ENCODE data around the gene OR2A1. TPM values are rescaled to one million over a fixed set of nuclear protein-coding genes. Genes with fewer than 3 reads are reported as not detected.
"Not testable (repeated sequence)": the region's sequence is repeated elsewhere in the genome, so short reads cannot be mapped to it uniquely, and the experiment has no call there.

Gene OR2A1
- polyA plus RNA-seq, 1 of the 3 experiments (the other 2 are of a cell fraction) = not detected

DNA sequence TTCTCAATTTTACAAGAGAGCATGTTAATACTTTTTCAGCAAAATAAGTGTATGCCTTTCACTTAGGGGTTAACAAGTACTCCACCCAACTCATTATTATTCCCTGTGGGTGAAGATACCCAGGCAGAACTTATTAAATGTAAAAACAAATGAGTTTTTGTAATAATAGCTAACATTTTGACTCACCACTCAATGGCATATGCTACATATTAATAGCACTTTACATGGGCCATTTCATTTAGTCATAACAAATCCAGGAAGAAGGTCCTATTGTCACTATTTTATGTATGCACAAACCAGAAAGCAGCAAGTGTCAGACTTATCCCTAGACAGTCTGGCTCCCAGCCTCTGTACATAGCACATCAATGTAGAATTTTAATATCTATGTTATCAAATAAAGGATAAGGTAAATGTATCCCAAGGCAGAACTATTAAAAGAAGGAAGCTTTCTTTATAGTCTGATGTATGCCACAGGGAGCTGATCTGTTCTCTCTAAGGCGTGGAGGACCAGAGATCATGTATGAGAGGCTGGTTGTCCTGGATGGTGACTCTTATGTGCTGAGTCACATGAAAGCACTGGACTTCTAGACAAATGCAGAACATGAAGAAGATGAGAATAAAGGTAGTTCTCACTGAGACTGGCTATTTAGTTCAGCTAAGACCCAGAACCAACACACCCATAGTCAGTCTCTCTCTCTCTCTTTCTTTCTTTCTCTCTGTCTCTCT lies 9.5 kb upstream of the OR2A1 start:
- H3K9me2 ChIP-seq; H3K27ac ChIP-seq (ENCODE audit: low read depth in 2 of 2, low read length in 1 of 2); CTCF ChIA-PET; H3K27me3 ChIP-seq (ENCODE audit: insufficient read depth); H3K36me3 ChIP-seq (replicated peaks in 1 of 2; ENCODE audit: control insufficient read depth in 1 of 2, insufficient read depth in 2 of 2, low read length in 1 of 2); H2AFZ ChIP-seq (ENCODE audit: low read depth); H3K9me3 ChIP-seq; DNase-seq; H3K79me2 ChIP-seq (ENCODE audit: insufficient read depth); H3K9ac ChIP-seq; H4K20me1 ChIP-seq (ENCODE audit: insufficient read depth); H3K4me2 ChIP-seq; POLR2A ChIA-PET; H3F3A ChIP-seq (replicated peaks; ENCODE audit: insufficient read depth); H3K4me1 ChIP-seq (ENCODE audit: control insufficient read depth in 1 of 2, insufficient read depth in 2 of 2, low read depth in 1 of 2, low read length in 1 of 2); H3K4me3 ChIP-seq (ENCODE audit: low read depth in 2 of 2, low read length in 1 of 2): not testable (repeated sequence)
- WGBS (ENCODE audit: low lambda C conversion rate) = no CpG with 5 or more reads among the region's 1 CpG

DNA sequence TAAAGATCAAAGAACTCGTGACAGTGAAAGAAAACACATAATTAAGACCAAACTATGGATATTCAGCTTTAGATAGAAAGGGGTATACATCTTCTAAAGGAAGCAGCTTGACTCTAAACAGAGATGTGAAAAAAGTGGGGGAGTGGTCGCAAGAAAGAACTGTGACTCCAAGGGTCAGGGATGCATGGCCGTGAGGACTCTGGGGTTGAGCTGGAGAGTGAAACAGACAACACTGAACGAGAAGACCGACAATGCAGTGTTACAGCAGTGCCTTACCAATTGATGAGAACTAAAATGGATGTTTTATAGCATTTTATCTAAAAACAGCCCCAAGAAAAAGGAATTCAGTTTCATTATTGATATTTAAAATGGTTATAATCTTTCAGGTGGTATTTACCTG lies 8.6 kb upstream of the OR2A1 start:
- DNase-seq; H2AFZ ChIP-seq (ENCODE audit: low read depth); H3K27ac ChIP-seq (ENCODE audit: low read depth in 2 of 2, low read length in 1 of 2); CTCF ChIA-PET; H3K4me3 ChIP-seq (ENCODE audit: low read depth in 2 of 2, low read length in 1 of 2); H3K27me3 ChIP-seq (ENCODE audit: insufficient read depth); H4K20me1 ChIP-seq (ENCODE audit: insufficient read depth); POLR2A ChIA-PET; H3K79me2 ChIP-seq (ENCODE audit: insufficient read depth); H3K9me3 ChIP-seq; H3K9me2 ChIP-seq; H3K36me3 ChIP-seq (replicated peaks in 1 of 2; ENCODE audit: control insufficient read depth in 1 of 2, insufficient read depth in 2 of 2, low read length in 1 of 2); H3F3A ChIP-seq (replicated peaks; ENCODE audit: insufficient read depth); H3K4me2 ChIP-seq; H3K4me1 ChIP-seq (ENCODE audit: control insufficient read depth in 1 of 2, insufficient read depth in 2 of 2, low read depth in 1 of 2, low read length in 1 of 2); H3K9ac ChIP-seq: not testable (repeated sequence)
- no CpG with 5 or more reads among the region's 5 CpGs for WGBS (ENCODE audit: low lambda C conversion rate)

DNA sequence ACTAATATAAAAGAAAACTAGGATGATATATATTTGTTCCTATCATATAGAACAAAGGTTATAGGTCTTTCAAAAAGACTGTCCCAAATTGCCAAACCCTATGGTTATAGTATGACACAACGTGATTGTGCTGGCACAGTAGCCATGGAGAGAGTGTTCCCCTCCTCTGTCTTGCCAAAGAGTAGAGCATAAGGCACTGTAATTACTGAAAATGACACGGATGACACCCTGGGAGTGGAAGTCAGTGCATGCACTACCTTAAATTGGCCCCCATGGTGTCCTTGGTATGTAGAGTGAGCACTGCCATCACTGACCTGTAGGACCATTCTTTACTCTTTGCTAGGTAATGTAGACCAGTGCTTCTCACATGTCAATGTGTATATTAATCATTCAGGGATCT lies 7.1 kb upstream of the OR2A1 start:
- H3K79me2 ChIP-seq (ENCODE audit: insufficient read depth); POLR2A ChIA-PET; H3K27me3 ChIP-seq (ENCODE audit: insufficient read depth); H3K27ac ChIP-seq (ENCODE audit: low read depth in 2 of 2, low read length in 1 of 2); DNase-seq; H3K36me3 ChIP-seq (replicated peaks in 1 of 2; ENCODE audit: control insufficient read depth in 1 of 2, insufficient read depth in 2 of 2, low read length in 1 of 2); H3K4me1 ChIP-seq (ENCODE audit: control insufficient read depth in 1 of 2, insufficient read depth in 2 of 2, low read depth in 1 of 2, low read length in 1 of 2); H3K9me3 ChIP-seq; H3K9ac ChIP-seq; H2AFZ ChIP-seq (ENCODE audit: low read depth); H3K4me2 ChIP-seq; H3K4me3 ChIP-seq (ENCODE audit: low read depth in 2 of 2, low read length in 1 of 2); H3K9me2 ChIP-seq; H3F3A ChIP-seq (replicated peaks; ENCODE audit: insufficient read depth); CTCF ChIA-PET; H4K20me1 ChIP-seq (ENCODE audit: insufficient read depth): not testable (repeated sequence)
- no CpG with 5 or more reads among the region's 2 CpGs for WGBS (ENCODE audit: low lambda C conversion rate)

DNA sequence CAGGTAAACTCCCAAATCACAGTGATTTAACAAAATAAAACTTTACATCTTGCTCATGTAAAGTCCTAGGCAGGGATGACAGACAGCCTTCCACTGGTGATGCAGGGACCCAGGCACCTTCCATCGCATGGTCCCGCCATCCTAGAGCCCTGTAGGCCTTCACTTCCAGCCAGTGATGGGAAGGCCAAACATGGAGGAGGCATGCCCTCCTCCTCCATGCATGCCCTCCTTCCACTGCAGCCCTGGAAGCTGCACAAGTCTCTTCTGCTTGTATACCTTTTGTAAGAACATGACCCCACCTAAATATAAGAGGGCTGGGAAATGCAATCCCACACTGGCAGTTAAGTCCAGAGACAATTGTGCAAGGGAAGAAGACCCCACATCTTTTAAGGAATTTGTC lies 2.5 kb upstream of the OR2A1 start:
- H3K9me2 ChIP-seq; CTCF ChIA-PET; H3K9ac ChIP-seq; H3K4me3 ChIP-seq (ENCODE audit: low read depth in 2 of 2, low read length in 1 of 2); H3K27me3 ChIP-seq (ENCODE audit: insufficient read depth); H3K4me2 ChIP-seq; H3K36me3 ChIP-seq (replicated peaks in 1 of 2; ENCODE audit: control insufficient read depth in 1 of 2, insufficient read depth in 2 of 2, low read length in 1 of 2); H3F3A ChIP-seq (replicated peaks; ENCODE audit: insufficient read depth); H3K79me2 ChIP-seq (ENCODE audit: insufficient read depth); H2AFZ ChIP-seq (ENCODE audit: low read depth); H3K4me1 ChIP-seq (ENCODE audit: control insufficient read depth in 1 of 2, insufficient read depth in 2 of 2, low read depth in 1 of 2, low read length in 1 of 2); H3K27ac ChIP-seq (ENCODE audit: low read depth in 2 of 2, low read length in 1 of 2); DNase-seq; H4K20me1 ChIP-seq (ENCODE audit: insufficient read depth); POLR2A ChIA-PET; H3K9me3 ChIP-seq: not testable (repeated sequence)
- no CpG with 5 or more reads among the region's 2 CpGs for WGBS (ENCODE audit: low lambda C conversion rate)

DNA sequence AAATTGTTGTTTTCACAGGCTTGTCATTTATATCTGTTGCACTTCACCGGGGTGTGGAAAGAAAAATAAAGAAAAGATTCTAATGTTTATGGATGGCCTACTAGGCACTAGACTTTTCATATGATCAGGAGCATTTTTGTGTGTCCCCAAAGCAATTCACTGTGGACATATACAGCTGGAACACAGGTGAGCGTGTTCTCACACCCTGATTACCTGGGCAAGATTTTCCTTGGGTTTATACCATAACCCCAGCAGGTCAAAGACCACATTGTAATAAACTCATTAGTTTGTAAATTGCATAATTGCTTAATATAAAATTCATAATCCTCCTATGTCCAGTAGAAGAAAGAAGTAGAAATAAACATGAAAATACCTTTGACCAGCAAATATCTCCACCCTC lies 1.0 kb upstream of the OR2A1 start:
- H3K4me2 ChIP-seq; CTCF ChIA-PET; H3K79me2 ChIP-seq (ENCODE audit: insufficient read depth); H3K36me3 ChIP-seq (replicated peaks in 1 of 2; ENCODE audit: control insufficient read depth in 1 of 2, insufficient read depth in 2 of 2, low read length in 1 of 2); H3F3A ChIP-seq (replicated peaks; ENCODE audit: insufficient read depth); H3K27me3 ChIP-seq (ENCODE audit: insufficient read depth); H3K27ac ChIP-seq (ENCODE audit: low read depth in 2 of 2, low read length in 1 of 2); H2AFZ ChIP-seq (ENCODE audit: low read depth); H3K9me2 ChIP-seq; H3K4me3 ChIP-seq (ENCODE audit: low read depth in 2 of 2, low read length in 1 of 2); H3K4me1 ChIP-seq (ENCODE audit: control insufficient read depth in 1 of 2, insufficient read depth in 2 of 2, low read depth in 1 of 2, low read length in 1 of 2); DNase-seq; H3K9me3 ChIP-seq; H3K9ac ChIP-seq; POLR2A ChIA-PET; H4K20me1 ChIP-seq (ENCODE audit: insufficient read depth): not testable (repeated sequence)
- WGBS (ENCODE audit: low lambda C conversion rate) = no CpG with 5 or more reads among the region's 2 CpGs

DNA sequence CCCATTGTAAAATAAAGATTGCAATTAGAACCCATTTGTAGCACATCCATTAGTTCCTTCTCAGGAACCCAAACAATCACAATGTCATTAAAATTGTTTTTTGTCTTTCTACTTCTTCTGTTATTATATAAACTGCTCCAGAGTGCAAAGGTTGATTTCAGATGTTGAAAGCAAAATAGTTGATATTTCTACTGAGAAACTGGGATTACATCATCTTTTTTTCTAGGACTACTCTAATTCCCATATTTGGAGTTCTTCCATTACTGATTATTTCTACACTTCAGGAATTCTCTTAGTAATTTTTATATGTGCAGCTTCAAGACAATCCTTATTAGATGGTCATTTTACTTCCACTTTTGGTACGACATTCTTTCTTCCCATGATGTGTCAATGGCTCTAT lies 5.3 kb downstream of the OR2A1 start:
- H3K4me1 ChIP-seq (ENCODE audit: control insufficient read depth in 1 of 2, insufficient read depth in 2 of 2, low read depth in 1 of 2, low read length in 1 of 2); H3K4me2 ChIP-seq; H3K36me3 ChIP-seq (replicated peaks in 1 of 2; ENCODE audit: control insufficient read depth in 1 of 2, insufficient read depth in 2 of 2, low read length in 1 of 2); H3K79me2 ChIP-seq (ENCODE audit: insufficient read depth); DNase-seq; H2AFZ ChIP-seq (ENCODE audit: low read depth); POLR2A ChIA-PET; H3F3A ChIP-seq (replicated peaks; ENCODE audit: insufficient read depth); CTCF ChIA-PET; H3K27ac ChIP-seq (ENCODE audit: low read depth in 2 of 2, low read length in 1 of 2); H3K4me3 ChIP-seq (ENCODE audit: low read depth in 2 of 2, low read length in 1 of 2); H3K27me3 ChIP-seq (ENCODE audit: insufficient read depth); H3K9me2 ChIP-seq; H4K20me1 ChIP-seq (ENCODE audit: insufficient read depth); H3K9me3 ChIP-seq; H3K9ac ChIP-seq: not testable (repeated sequence)
- WGBS (ENCODE audit: low lambda C conversion rate) = no CpG with 5 or more reads among the region's 1 CpG

DNA sequence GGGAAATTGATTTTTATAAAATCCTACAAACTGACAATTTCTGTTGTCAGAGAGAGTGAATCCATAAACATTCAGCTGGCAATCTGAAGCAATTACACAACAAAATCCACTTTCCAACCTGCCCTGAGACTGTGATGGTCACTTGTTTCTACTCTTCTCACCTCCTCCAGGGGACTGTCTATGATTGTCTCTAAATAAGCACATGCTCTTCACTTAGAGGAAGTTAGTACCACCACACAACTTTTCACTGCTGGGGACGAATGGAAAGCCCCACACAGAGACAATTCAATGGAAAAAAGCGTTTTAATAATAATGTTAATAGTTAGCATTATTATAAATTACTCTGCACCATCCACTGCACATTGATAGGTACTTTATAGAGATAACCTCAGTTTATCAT lies 7.3 kb downstream of the OR2A1 start:
- no CpG with 5 or more reads among the region's 2 CpGs for WGBS (ENCODE audit: low lambda C conversion rate)
- POLR2A ChIA-PET, CTCF ChIA-PET: not testable (repeated sequence)

More for the DNA sequence above, 7.3 kb downstream of the OR2A1 start:
- H3F3A ChIP-seq (replicated peaks; ENCODE audit: insufficient read depth); H2AFZ ChIP-seq (ENCODE audit: low read depth); H3K36me3 ChIP-seq (replicated peaks in 1 of 2; ENCODE audit: control insufficient read depth in 1 of 2, insufficient read depth in 2 of 2, low read length in 1 of 2); H3K4me1 ChIP-seq (ENCODE audit: control insufficient read depth in 1 of 2, insufficient read depth in 2 of 2, low read depth in 1 of 2, low read length in 1 of 2); H3K27me3 ChIP-seq (ENCODE audit: insufficient read depth); H3K4me3 ChIP-seq (ENCODE audit: low read depth in 2 of 2, low read length in 1 of 2); H3K9me2 ChIP-seq; H3K9me3 ChIP-seq; DNase-seq; H4K20me1 ChIP-seq (ENCODE audit: insufficient read depth); H3K79me2 ChIP-seq (ENCODE audit: insufficient read depth); H3K27ac ChIP-seq (ENCODE audit: low read depth in 2 of 2, low read length in 1 of 2); H3K4me2 ChIP-seq; H3K9ac ChIP-seq: not testable (repeated sequence)
